ENCODE measurements around the gene GLI3.

The GLI3 gene

GRCh38 chr7:42071372-42072261 is 165.4 kb downstream of the GLI3 start:
- no peak for DNase-seq

- no peak for DNase-seq
Measured at GRCh38 chr7:42070068-42070467, 166.9 kb downstream of the GLI3 start.

GRCh38 chr7:42069590-42069989 is 167.4 kb downstream of the GLI3 start:
- DNase-seq: no peak

GRCh38 chr7:42068554-42069280 is 168.3 kb downstream of the GLI3 start:
- no peak for DNase-seq

- DNase-seq: no peak
Measured at GRCh38 chr7:42065942-42066341, 171.1 kb downstream of the GLI3 start.

GRCh38 chr7:42065015-42065414 is 172.0 kb downstream of the GLI3 start:
- DNase-seq: no peak

GRCh38 chr7:42064534-42064933 is 172.5 kb downstream of the GLI3 start:
- no peak for DNase-seq

GRCh38 chr7:42059275-42059674 is 177.7 kb downstream of the GLI3 start:
- no peak for DNase-seq

- no peak for DNase-seq
Measured at GRCh38 chr7:42057331-42057730, 179.7 kb downstream of the GLI3 start.

GRCh38 chr7:42055171-42055570 is 181.8 kb downstream of the GLI3 start:
- no peak for DNase-seq

GRCh38 chr7:42053834-42054233 is 183.2 kb downstream of the GLI3 start:
- DNase-seq: no peak

GRCh38 chr7:42049761-42050160 is 187.2 kb downstream of the GLI3 start:
- no peak for DNase-seq

GRCh38 chr7:42046483-42046882 is 190.5 kb downstream of the GLI3 start:
- DNase-seq: no peak

GRCh38 chr7:42045961-42046360 is 191.0 kb downstream of the GLI3 start:
- DNase-seq: no peak

GRCh38 chr7:42039921-42040320 is 197.1 kb downstream of the GLI3 start:
- no peak for DNase-seq

- DNase-seq: no peak
Measured at GRCh38 chr7:42035210-42035609, 201.8 kb downstream of the GLI3 start.

- no peak for DNase-seq
Measured at GRCh38 chr7:42033480-42033879, 203.5 kb downstream of the GLI3 start.

GRCh38 chr7:42029405-42029804 is 207.6 kb downstream of the GLI3 start:
- no peak for DNase-seq

- DNase-seq: no peak
Measured at GRCh38 chr7:42027521-42027920, 209.5 kb downstream of the GLI3 start.

- DNase-seq: no peak
Measured at GRCh38 chr7:42026622-42027197, 210.3 kb downstream of the GLI3 start.

- DNase-seq: no peak
Measured at GRCh38 chr7:42025635-42026375, 211.2 kb downstream of the GLI3 start.

- DNase-seq: no peak
Measured at GRCh38 chr7:42024537-42024936, 212.5 kb downstream of the GLI3 start.

GRCh38 chr7:42023262-42023661 is 213.7 kb downstream of the GLI3 start:
- no peak for DNase-seq
